ENCODE data around the gene OR2M4. TPM values are rescaled to one million over a fixed set of nuclear protein-coding genes. Genes with fewer than 3 reads are reported as not detected.
"Not testable (repeated sequence)": the region's sequence is repeated elsewhere in the genome, so short reads cannot be mapped to it uniquely, and the experiment has no call there.

OR2M4 gene
- polyA plus RNA-seq (2013, experiment 1 of 2), result not detected
- polyA plus RNA-seq (2013, experiment 2 of 2), result not detected

GRCh38 chr1:248231117-248231516 is at the start of gene OR2M4:
OR2M4 (plus strand) TSS chr1:248231417; CDS start chr1:248238929, 7,512 bp downstream.
- Histone ChIP-seq H3K27ac (ENCODE audit: low read depth, low read length) (no peak within 1 kb of the TSS), H3K4me3 (ENCODE audit: low read length) (no peak within 1 kb of the TSS), H3K9ac (ENCODE audit: low read depth, low read length) (no peak within 1 kb of the TSS), H3K9me3 (ENCODE audit: insufficient read depth, low read depth, low read length) (peaks cover 97% of the 10 kb centered on the region), H3K4me1 (ENCODE audit: insufficient read depth, low read length) (no peaks in the 10 kb centered on the region), H3K27me3 (ENCODE audit: insufficient read depth, low read length) (no peaks in the 10 kb centered on the region), H3K36me3 (ENCODE audit: insufficient read depth, low read length) (no peaks in the 10 kb centered on the region)
- WGBS, result 60% methylated on average over 1 of the region's 2 CpGs

- Histone ChIP-seq H3K4me1 (ENCODE audit: insufficient read depth, low read length) (no peaks in the 10 kb centered on the region), H3K9me3 (ENCODE audit: insufficient read depth, low read depth, low read length) (peaks cover 82% of the 10 kb centered on the region), H3K9ac (ENCODE audit: low read depth, low read length) (no peak overlapping the region), H3K27ac (ENCODE audit: low read depth, low read length) (no peak overlapping the region), H3K27me3 (ENCODE audit: insufficient read depth, low read length) (no peaks in the 10 kb centered on the region), H3K4me3 (ENCODE audit: low read length) (no peak overlapping the region), H3K36me3 (ENCODE audit: insufficient read depth, low read length) (no peaks in the 10 kb centered on the region)
- 55% methylated on average over 7 of the region's 7 CpGs for WGBS
Observed at GRCh38 chr1:248183996-248184395, 47.2 kb upstream of the OR2M4 start.

- Histone ChIP-seq H3K9me3 (ENCODE audit: insufficient read depth, low read depth, low read length) (peaks cover 80% of the 10 kb centered on the region), H3K36me3 (ENCODE audit: insufficient read depth, low read length) (no peaks in the 10 kb centered on the region), H3K27me3 (ENCODE audit: insufficient read depth, low read length) (no peaks in the 10 kb centered on the region), H3K4me3 (ENCODE audit: low read length) (no peak overlapping the region), H3K27ac (ENCODE audit: low read depth, low read length) (no peak overlapping the region), H3K4me1 (ENCODE audit: insufficient read depth, low read length) (no peaks in the 10 kb centered on the region), H3K9ac (ENCODE audit: low read depth, low read length) (no peak overlapping the region)
- WGBS, result 53% methylated on average over 2 of the region's 3 CpGs
Observed at GRCh38 chr1:248187363-248187762, 43.9 kb upstream of the OR2M4 start.

GRCh38 chr1:248189026-248189425 is 42.2 kb upstream of the OR2M4 start:
- H3K9me3 ChIP-seq (ENCODE audit: insufficient read depth, low read depth, low read length), result peaks cover 81% of the 10 kb centered on the region
- H3K27me3 ChIP-seq (ENCODE audit: insufficient read depth, low read length), result no peaks in the 10 kb centered on the region
- H3K9ac ChIP-seq (ENCODE audit: low read depth, low read length), result no peak overlapping the region
- no peak overlapping the region for H3K4me3 ChIP-seq (ENCODE audit: low read length)
- 79% methylated on average over 11 of the region's 11 CpGs for WGBS
- no peaks in the 10 kb centered on the region for H3K36me3 ChIP-seq (ENCODE audit: insufficient read depth, low read length)
- no peaks in the 10 kb centered on the region for H3K4me1 ChIP-seq (ENCODE audit: insufficient read depth, low read length)
- H3K27ac ChIP-seq (ENCODE audit: low read depth, low read length), result no peak overlapping the region

- Histone ChIP-seq H3K4me1 (ENCODE audit: insufficient read depth, low read length) (no peaks in the 10 kb centered on the region), H3K9me3 (ENCODE audit: insufficient read depth, low read depth, low read length) (peaks cover 86% of the 10 kb centered on the region), H3K27me3 (ENCODE audit: insufficient read depth, low read length) (no peaks in the 10 kb centered on the region), H3K27ac (ENCODE audit: low read depth, low read length) (no peak overlapping the region), H3K36me3 (ENCODE audit: insufficient read depth, low read length) (no peaks in the 10 kb centered on the region), H3K4me3 (ENCODE audit: low read length) (no peak overlapping the region), H3K9ac (ENCODE audit: low read depth, low read length) (no peak overlapping the region)
- 36% methylated on average over 1 of the region's 1 CpG for WGBS
Observed at GRCh38 chr1:248194117-248194516, 37.1 kb upstream of the OR2M4 start.

- Histone ChIP-seq H3K27me3 (ENCODE audit: insufficient read depth, low read length) (no peaks in the 10 kb centered on the region), H3K4me1 (ENCODE audit: insufficient read depth, low read length) (no peaks in the 10 kb centered on the region), H3K27ac (ENCODE audit: low read depth, low read length) (no peak within 1 kb of the TSS), H3K9me3 (ENCODE audit: insufficient read depth, low read depth, low read length) (peaks cover 84% of the 10 kb centered on the region), H3K9ac (ENCODE audit: low read depth, low read length) (no peak within 1 kb of the TSS), H3K36me3 (ENCODE audit: insufficient read depth, low read length) (no peaks in the 10 kb centered on the region), H3K4me3 (ENCODE audit: low read length) (no peak within 1 kb of the TSS)
- 50% methylated on average over 2 of the region's 4 CpGs for WGBS
Observed at GRCh38 chr1:248196965-248197364, 34.3 kb upstream of the OR2M4 start, which contains the start of gene OR2M3. OR2M3 (plus strand) TSS chr1:248197265; CDS start chr1:248203068, 5,803 bp downstream.

- WGBS, result 90% methylated on average over 1 of the region's 1 CpG
- no peak overlapping the region for H3K4me3 ChIP-seq (ENCODE audit: low read length)
- H3K9ac ChIP-seq (ENCODE audit: low read depth, low read length), result no peak overlapping the region
- no peak overlapping the region for H3K27ac ChIP-seq (ENCODE audit: low read depth, low read length)
- no peaks in the 10 kb centered on the region for H3K4me1 ChIP-seq (ENCODE audit: insufficient read depth, low read length)
- H3K36me3 ChIP-seq (ENCODE audit: insufficient read depth, low read length), result no peaks in the 10 kb centered on the region
- H3K27me3 ChIP-seq (ENCODE audit: insufficient read depth, low read length), result no peaks in the 10 kb centered on the region
- peaks cover 88% of the 10 kb centered on the region for H3K9me3 ChIP-seq (ENCODE audit: insufficient read depth, low read depth, low read length)
Observed at GRCh38 chr1:248215880-248216279, 15.3 kb upstream of the OR2M4 start.

GRCh38 chr1:248225537-248225936 is 5.7 kb upstream of the OR2M4 start:
- Histone ChIP-seq H3K27ac (ENCODE audit: low read depth, low read length) (no peak overlapping the region), H3K4me3 (ENCODE audit: low read length) (no peak overlapping the region), H3K27me3 (ENCODE audit: insufficient read depth, low read length) (no peaks in the 10 kb centered on the region), H3K9me3 (ENCODE audit: insufficient read depth, low read depth, low read length) (peaks cover 91% of the 10 kb centered on the region), H3K36me3 (ENCODE audit: insufficient read depth, low read length) (no peaks in the 10 kb centered on the region), H3K4me1 (ENCODE audit: insufficient read depth, low read length) (no peaks in the 10 kb centered on the region), H3K9ac (ENCODE audit: low read depth, low read length) (no peak overlapping the region)
- WGBS, result 94% methylated on average over 1 of the region's 1 CpG

- no peaks in the 10 kb centered on the region for H3K36me3 ChIP-seq (ENCODE audit: insufficient read depth, low read length)
- whole genome bisulfite sequencing, result 76% methylated on average over 6 of the region's 6 CpGs
Observed at GRCh38 chr1:248229360-248229908, 1.8 kb upstream of the OR2M4 start.

GRCh38 chr1:248239478-248239877 is 8.3 kb downstream of the OR2M4 start:
- Histone ChIP-seq H3K9ac (ENCODE audit: low read depth, low read length) (no peak overlapping the region), H3K9me3 (ENCODE audit: insufficient read depth, low read depth, low read length) (peaks cover 99% of the 10 kb centered on the region), H3K4me1 (ENCODE audit: insufficient read depth, low read length) (no peaks in the 10 kb centered on the region), H3K27me3 (ENCODE audit: insufficient read depth, low read length) (no peaks in the 10 kb centered on the region), H3K27ac (ENCODE audit: low read depth, low read length) (no peak overlapping the region), H3K4me3 (ENCODE audit: low read length) (no peak overlapping the region), H3K36me3 (ENCODE audit: insufficient read depth, low read length) (no peaks in the 10 kb centered on the region)
- 93% methylated on average over 9 of the region's 9 CpGs for WGBS

More at GRCh38 chr1:248229360-248229908, 1.8 kb upstream of the OR2M4 start:
- peaks cover 97% of the 10 kb centered on the region for H3K9me3 ChIP-seq (ENCODE audit: insufficient read depth, low read depth, low read length)
- H3K4me1 ChIP-seq (ENCODE audit: insufficient read depth, low read length), result no peaks in the 10 kb centered on the region
- H3K4me3 ChIP-seq (ENCODE audit: low read length), result no peak overlapping the region
- H3K27me3 ChIP-seq (ENCODE audit: insufficient read depth, low read length), result no peaks in the 10 kb centered on the region
- no peak overlapping the region for H3K9ac ChIP-seq (ENCODE audit: low read depth, low read length)
- H3K27ac ChIP-seq (ENCODE audit: low read depth, low read length), result no peak overlapping the region

- H3K27me3 ChIP-seq (ENCODE audit: insufficient read depth, low read length), result no peaks in the 10 kb centered on the region
- no peak overlapping the region for H3K4me3 ChIP-seq (ENCODE audit: low read length)
- WGBS, result 51% methylated on average over 14 of the region's 14 CpGs
- no peaks in the 10 kb centered on the region for H3K4me1 ChIP-seq (ENCODE audit: insufficient read depth, low read length)
- no peaks in the 10 kb centered on the region for H3K36me3 ChIP-seq (ENCODE audit: insufficient read depth, low read length)
- no peak overlapping the region for H3K9ac ChIP-seq (ENCODE audit: low read depth, low read length)
- H3K9me3 ChIP-seq (ENCODE audit: insufficient read depth, low read depth, low read length), result peaks cover 95% of the 10 kb centered on the region
- H3K27ac ChIP-seq (ENCODE audit: low read depth, low read length), result no peak overlapping the region
Observed at GRCh38 chr1:248243204-248243603, 12.0 kb downstream of the OR2M4 start.

GRCh38 chr1:248259309-248259708 is 28.1 kb downstream of the OR2M4 start:
- H3K4me1 ChIP-seq (ENCODE audit: insufficient read depth, low read length); H3K9ac ChIP-seq (ENCODE audit: low read depth, low read length); H3K27ac ChIP-seq (ENCODE audit: low read depth, low read length); H3K4me3 ChIP-seq (ENCODE audit: low read length); H3K27me3 ChIP-seq (ENCODE audit: insufficient read depth, low read length); H3K36me3 ChIP-seq (ENCODE audit: insufficient read depth, low read length): not testable (repeated sequence)
- H3K9me3 ChIP-seq (ENCODE audit: insufficient read depth, low read depth, low read length), result peaks cover 55% of the 10 kb centered on the region
- no CpG with 5 or more reads among the region's 1 CpG for WGBS

Measured in HUES64 (cell line).